Liver (tissue), 3 donors: ENCODE data around the gene CWC27.

Experiments used
- EGR1 ChIP-seq, 2 donors: IDR thresholded peaks; 2 replicates each; pipeline ENCODE4 v1.6.1; 2016 to 2018; ENCODE audit warnings: antibody characterized with exemption in 2 of 2, low read depth in 2 of 2
- FOXA1 ChIP-seq: IDR thresholded peaks from 2 replicates; pipeline ENCODE4 v1.6.1; 2016; ENCODE audit warnings: antibody characterized with exemption
- HNF4G ChIP-seq: IDR thresholded peaks from 2 replicates; pipeline ENCODE4 v1.6.1; 2016; ENCODE audit warnings: antibody characterized with exemption
- JUND ChIP-seq, 2 donors: IDR thresholded peaks; 2 replicates each; pipeline ENCODE4 v1.6.1; 2016; ENCODE audit warnings: antibody characterized with exemption in 2 of 2
- NR2F2 ChIP-seq: IDR thresholded peaks from 2 replicates; pipeline ENCODE4 v1.6.1; 2016; ENCODE audit warnings: antibody characterized with exemption
- RAD21 ChIP-seq, 2 donors: IDR thresholded peaks; 2 replicates each; pipeline ENCODE4 v1.6.1; 2016; ENCODE audit warnings: antibody characterized with exemption in 2 of 2, mild to moderate bottlenecking in 2 of 2
- RXRA ChIP-seq, 2 donors: IDR thresholded peaks; 2 replicates each; pipeline ENCODE4 v1.6.1; 2017 to 2018; ENCODE audit warnings: antibody characterized with exemption in 2 of 2, mild to moderate bottlenecking in 1 of 2
- SP1 ChIP-seq: IDR thresholded peaks from 2 replicates; pipeline ENCODE4 v1.6.1; 2018; ENCODE audit warnings: antibody characterized with exemption, mild to moderate bottlenecking
- TAF1 ChIP-seq: conservative IDR thresholded peaks from 2 replicates; pipeline ENCODE4 v1.6.1; 2016; ENCODE audit warnings: antibody characterized with exemption, mild to moderate bottlenecking
- YY1 ChIP-seq: IDR thresholded peaks from 2 replicates; pipeline ENCODE4 v1.6.1; 2016; ENCODE audit warnings: antibody characterized with exemption, mild to moderate bottlenecking
- TF ChIP-seq, protein P1 (sequence below): fragments of 150-350 bp; IDR thresholded peaks from 2 replicates; pipeline ENCODE4 v1.5.1; 2017; ENCODE audit warnings: improper control_type of control experiment, low read depth, low read length; ENCODE audit not compliant: missing input control
- TF ChIP-seq, protein P2 (sequence below): IDR thresholded peaks from 2 replicates; pipeline ENCODE4 v1.6.1; 2016; ENCODE audit warnings: antibody characterized with exemption, mild to moderate bottlenecking
- TF ChIP-seq, protein P3 (sequence below): IDR thresholded peaks from 2 replicates; pipeline ENCODE4 v1.6.1; 2016; ENCODE audit warnings: antibody characterized with exemption
- TF ChIP-seq, protein P4 (sequence below): IDR thresholded peaks from 2 replicates; pipeline ENCODE4 v1.6.1; 2016; ENCODE audit warnings: antibody characterized with exemption
- donor health status: healthy.
- donor health status: healthy.

DNA sequence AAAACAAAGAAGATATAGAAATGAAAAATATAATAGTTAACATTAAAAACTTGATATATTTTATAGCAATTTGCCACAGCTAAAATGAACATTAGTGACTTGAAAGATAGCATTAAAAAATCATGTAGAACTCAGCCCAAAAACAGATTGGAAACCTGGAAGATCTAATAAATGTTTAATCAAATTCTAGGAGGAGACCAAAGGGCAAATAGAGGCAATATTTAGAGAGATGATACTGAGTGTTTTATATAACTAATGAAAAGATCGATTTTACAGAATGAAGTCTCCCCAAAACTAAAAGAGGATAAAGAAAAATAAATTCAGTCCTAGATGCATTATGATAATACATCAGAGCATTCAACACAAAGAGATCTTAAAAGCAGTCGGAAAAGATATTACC lies 127.0 kb downstream of the CWC27 start:
- TF ChIP-seq, protein P1, sequence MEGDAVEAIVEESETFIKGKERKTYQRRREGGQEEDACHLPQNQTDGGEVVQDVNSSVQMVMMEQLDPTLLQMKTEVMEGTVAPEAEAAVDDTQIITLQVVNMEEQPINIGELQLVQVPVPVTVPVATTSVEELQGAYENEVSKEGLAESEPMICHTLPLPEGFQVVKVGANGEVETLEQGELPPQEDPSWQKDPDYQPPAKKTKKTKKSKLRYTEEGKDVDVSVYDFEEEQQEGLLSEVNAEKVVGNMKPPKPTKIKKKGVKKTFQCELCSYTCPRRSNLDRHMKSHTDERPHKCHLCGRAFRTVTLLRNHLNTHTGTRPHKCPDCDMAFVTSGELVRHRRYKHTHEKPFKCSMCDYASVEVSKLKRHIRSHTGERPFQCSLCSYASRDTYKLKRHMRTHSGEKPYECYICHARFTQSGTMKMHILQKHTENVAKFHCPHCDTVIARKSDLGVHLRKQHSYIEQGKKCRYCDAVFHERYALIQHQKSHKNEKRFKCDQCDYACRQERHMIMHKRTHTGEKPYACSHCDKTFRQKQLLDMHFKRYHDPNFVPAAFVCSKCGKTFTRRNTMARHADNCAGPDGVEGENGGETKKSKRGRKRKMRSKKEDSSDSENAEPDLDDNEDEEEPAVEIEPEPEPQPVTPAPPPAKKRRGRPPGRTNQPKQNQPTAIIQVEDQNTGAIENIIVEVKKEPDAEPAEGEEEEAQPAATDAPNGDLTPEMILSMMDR, result no peak
- TF ChIP-seq RAD21 (IDR thresholded peaks at IDR 0.05), result no peak
- TF ChIP-seq RXRA (IDR thresholded peaks at IDR 0.05), result no peak
- TF ChIP-seq, protein P2, sequence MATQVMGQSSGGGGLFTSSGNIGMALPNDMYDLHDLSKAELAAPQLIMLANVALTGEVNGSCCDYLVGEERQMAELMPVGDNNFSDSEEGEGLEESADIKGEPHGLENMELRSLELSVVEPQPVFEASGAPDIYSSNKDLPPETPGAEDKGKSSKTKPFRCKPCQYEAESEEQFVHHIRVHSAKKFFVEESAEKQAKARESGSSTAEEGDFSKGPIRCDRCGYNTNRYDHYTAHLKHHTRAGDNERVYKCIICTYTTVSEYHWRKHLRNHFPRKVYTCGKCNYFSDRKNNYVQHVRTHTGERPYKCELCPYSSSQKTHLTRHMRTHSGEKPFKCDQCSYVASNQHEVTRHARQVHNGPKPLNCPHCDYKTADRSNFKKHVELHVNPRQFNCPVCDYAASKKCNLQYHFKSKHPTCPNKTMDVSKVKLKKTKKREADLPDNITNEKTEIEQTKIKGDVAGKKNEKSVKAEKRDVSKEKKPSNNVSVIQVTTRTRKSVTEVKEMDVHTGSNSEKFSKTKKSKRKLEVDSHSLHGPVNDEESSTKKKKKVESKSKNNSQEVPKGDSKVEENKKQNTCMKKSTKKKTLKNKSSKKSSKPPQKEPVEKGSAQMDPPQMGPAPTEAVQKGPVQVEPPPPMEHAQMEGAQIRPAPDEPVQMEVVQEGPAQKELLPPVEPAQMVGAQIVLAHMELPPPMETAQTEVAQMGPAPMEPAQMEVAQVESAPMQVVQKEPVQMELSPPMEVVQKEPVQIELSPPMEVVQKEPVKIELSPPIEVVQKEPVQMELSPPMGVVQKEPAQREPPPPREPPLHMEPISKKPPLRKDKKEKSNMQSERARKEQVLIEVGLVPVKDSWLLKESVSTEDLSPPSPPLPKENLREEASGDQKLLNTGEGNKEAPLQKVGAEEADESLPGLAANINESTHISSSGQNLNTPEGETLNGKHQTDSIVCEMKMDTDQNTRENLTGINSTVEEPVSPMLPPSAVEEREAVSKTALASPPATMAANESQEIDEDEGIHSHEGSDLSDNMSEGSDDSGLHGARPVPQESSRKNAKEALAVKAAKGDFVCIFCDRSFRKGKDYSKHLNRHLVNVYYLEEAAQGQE, result no peak
- no peak for TF ChIP-seq EGR1 (IDR thresholded peaks at IDR 0.05; ENCODE audit: low read depth in 2 of 2)
- TF ChIP-seq, protein P3, sequence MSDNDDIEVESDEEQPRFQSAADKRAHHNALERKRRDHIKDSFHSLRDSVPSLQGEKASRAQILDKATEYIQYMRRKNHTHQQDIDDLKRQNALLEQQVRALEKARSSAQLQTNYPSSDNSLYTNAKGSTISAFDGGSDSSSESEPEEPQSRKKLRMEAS, result no peak
- TF ChIP-seq, protein P4, sequence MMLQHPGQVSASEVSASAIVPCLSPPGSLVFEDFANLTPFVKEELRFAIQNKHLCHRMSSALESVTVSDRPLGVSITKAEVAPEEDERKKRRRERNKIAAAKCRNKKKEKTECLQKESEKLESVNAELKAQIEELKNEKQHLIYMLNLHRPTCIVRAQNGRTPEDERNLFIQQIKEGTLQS, result no peak
- no peak for TF ChIP-seq TAF1
- TF ChIP-seq SP1, result no peak
- no peak for TF ChIP-seq JUND (IDR thresholded peaks at IDR 0.05)
- TF ChIP-seq NR2F2, result no peak
- no peak for TF ChIP-seq FOXA1
- no peak for TF ChIP-seq YY1
- no peak for TF ChIP-seq HNF4G
